ENCODE results near the gene TENM4. TPM values are rescaled to one million over a fixed set of nuclear protein-coding genes. Genes with fewer than 3 reads are reported as not detected.

TENM4 gene
- total RNA-seq, 1 experiment from 2014 or later, result 25.0 TPM

DNA sequence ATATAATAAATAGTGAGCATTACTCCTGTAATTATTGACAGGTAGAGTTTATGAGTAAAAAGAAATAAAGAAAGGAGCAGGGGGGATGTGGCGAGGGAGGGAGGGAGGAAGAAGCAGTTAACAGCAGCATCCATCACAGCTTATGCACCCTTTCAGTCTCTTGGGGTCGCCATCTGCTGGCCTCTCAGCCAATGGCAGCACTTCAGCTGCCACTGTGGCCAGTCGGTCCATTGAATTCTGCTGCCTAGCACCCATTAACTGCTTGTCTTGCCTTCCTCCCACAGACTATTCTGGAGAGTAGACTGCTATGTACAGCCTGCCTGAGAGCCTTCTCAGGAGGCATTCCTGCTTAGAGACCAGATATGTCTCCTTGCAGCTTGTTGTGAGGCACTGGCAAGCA, 388.3 kb downstream of the TENM4 start:
- ChIA-PET POLR2A (interaction anchor here (0.6 kb wide), 1 partner anchor 104 kb away, joined by 3 read pairs; no protein-coding TSS in a partner anchor), CTCF (interaction anchor here (0.6 to 3.5 kb wide), 21 partner anchors 9 to 558 kb away, joined by 3 to 23 read pairs (median 3); no protein-coding TSS in a partner anchor)
- Mint-ChIP-seq H3K4me1 (peaks cover 9% of the 10 kb centered on the region), H3K4me3 (no peak overlapping the region), H3K9me3 (no peaks in the 10 kb centered on the region), H3K36me3 (no peaks in the 10 kb centered on the region), H3K27me3 (ENCODE audit: low read depth) (no peaks in the 10 kb centered on the region), H3K27ac (no peak overlapping the region)
- ATAC-seq, result peak; percentile 94
- no peak for TF ChIP-seq ZNF396 (CRISPR knock-in tag; IDR thresholded peaks at IDR 0.05; ENCODE audit: borderline replicate concordance)
- no peak for TF ChIP-seq SMAD4 (CRISPR knock-in tag; IDR thresholded peaks at IDR 0.05)
- TF ChIP-seq, protein P1, sequence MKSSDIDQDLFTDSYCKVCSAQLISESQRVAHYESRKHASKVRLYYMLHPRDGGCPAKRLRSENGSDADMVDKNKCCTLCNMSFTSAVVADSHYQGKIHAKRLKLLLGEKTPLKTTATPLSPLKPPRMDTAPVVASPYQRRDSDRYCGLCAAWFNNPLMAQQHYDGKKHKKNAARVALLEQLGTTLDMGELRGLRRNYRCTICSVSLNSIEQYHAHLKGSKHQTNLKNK (CRISPR knock-in tag; IDR thresholded peaks at IDR 0.05), result no peak
- TF ChIP-seq ATF1 (CRISPR knock-in tag; IDR thresholded peaks at IDR 0.05), result no peak
- no peak for TF ChIP-seq IRF2 (CRISPR knock-in tag; IDR thresholded peaks at IDR 0.05; ENCODE audit: borderline replicate concordance, low read depth)
- no peak for TF ChIP-seq CBFB (CRISPR knock-in tag; IDR thresholded peaks at IDR 0.05; ENCODE audit: low read depth)
- TF ChIP-seq RELA (CRISPR knock-in tag; IDR thresholded peaks at IDR 0.05; ENCODE audit: borderline replicate concordance), result no peak
- TF ChIP-seq, protein P2, sequence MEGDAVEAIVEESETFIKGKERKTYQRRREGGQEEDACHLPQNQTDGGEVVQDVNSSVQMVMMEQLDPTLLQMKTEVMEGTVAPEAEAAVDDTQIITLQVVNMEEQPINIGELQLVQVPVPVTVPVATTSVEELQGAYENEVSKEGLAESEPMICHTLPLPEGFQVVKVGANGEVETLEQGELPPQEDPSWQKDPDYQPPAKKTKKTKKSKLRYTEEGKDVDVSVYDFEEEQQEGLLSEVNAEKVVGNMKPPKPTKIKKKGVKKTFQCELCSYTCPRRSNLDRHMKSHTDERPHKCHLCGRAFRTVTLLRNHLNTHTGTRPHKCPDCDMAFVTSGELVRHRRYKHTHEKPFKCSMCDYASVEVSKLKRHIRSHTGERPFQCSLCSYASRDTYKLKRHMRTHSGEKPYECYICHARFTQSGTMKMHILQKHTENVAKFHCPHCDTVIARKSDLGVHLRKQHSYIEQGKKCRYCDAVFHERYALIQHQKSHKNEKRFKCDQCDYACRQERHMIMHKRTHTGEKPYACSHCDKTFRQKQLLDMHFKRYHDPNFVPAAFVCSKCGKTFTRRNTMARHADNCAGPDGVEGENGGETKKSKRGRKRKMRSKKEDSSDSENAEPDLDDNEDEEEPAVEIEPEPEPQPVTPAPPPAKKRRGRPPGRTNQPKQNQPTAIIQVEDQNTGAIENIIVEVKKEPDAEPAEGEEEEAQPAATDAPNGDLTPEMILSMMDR (IDR thresholded peaks at IDR 0.05), result peak; percentile 30; the same call in 1 of the 2 replicates
- DNase-seq (ENCODE audit: low spot score), result peak; percentile 55

DNA sequence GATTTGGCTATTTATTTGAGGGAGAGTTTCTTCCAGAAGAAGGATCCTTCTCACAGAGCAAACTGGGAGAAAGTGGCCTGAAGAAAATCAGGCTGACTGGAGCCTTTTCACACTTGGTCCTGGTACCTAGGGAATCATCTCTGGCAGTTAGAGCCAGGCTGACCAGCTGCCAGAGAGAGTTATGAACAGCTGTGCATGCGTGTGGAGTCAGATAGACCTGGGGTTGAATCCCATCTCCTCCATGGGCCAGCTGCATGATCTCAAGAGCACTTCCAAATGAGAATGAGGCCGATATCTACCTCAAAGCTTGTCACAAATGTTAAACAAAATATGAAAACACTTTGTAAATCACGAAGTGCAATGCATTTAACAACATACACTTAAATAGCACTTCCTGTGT, 390.0 kb downstream of the TENM4 start:
- Mint-ChIP-seq H3K4me1 (peaks cover 9% of the 10 kb centered on the region), H3K9me3 (no peaks in the 10 kb centered on the region), H3K27me3 (ENCODE audit: low read depth) (no peaks in the 10 kb centered on the region), H3K4me3 (no peak overlapping the region), H3K27ac (no peak overlapping the region), H3K36me3 (no peaks in the 10 kb centered on the region)
- no peak for ATAC-seq
- DNase-seq (ENCODE audit: low spot score), result no peak
- ChIA-PET POLR2A (interaction anchor here (0.7 kb wide), 1 partner anchor 1685 kb away, joined by 3 read pairs; no protein-coding TSS in a partner anchor), CTCF (interaction anchor here (0.6 to 2.1 kb wide), 4 partner anchors 49 to 406 kb away, joined by 3 to 9 read pairs (median 4); no protein-coding TSS in a partner anchor)
- TF ChIP-seq ZNF423 (CRISPR knock-in tag; IDR thresholded peaks at IDR 0.05) (no peak), ZNF138 (CRISPR knock-in tag; conservative IDR thresholded peaks at IDR 0.05) (no peak), OVOL2 (CRISPR knock-in tag; IDR thresholded peaks at IDR 0.05; ENCODE audit: borderline replicate concordance) (no peak), ZNF263 (CRISPR knock-in tag; IDR thresholded peaks at IDR 0.05; ENCODE audit: low read depth) (no peak), NFE2L1 (CRISPR knock-in tag; IDR thresholded peaks at IDR 0.05) (no peak), MYBL2 (CRISPR knock-in tag; IDR thresholded peaks at IDR 0.05) (no peak), GRHL2 (CRISPR knock-in tag; IDR thresholded peaks at IDR 0.05; ENCODE audit: insufficient replicate concordance, severe bottlenecking) (no peak), HMGA2 (CRISPR knock-in tag; IDR thresholded peaks at IDR 0.05) (no peak), ZNF232 (CRISPR knock-in tag; IDR thresholded peaks at IDR 0.05) (no peak), ZNF317 (CRISPR knock-in tag; IDR thresholded peaks at IDR 0.05; ENCODE audit: borderline replicate concordance, low read depth) (no peak)
- TF ChIP-seq, protein P3, sequence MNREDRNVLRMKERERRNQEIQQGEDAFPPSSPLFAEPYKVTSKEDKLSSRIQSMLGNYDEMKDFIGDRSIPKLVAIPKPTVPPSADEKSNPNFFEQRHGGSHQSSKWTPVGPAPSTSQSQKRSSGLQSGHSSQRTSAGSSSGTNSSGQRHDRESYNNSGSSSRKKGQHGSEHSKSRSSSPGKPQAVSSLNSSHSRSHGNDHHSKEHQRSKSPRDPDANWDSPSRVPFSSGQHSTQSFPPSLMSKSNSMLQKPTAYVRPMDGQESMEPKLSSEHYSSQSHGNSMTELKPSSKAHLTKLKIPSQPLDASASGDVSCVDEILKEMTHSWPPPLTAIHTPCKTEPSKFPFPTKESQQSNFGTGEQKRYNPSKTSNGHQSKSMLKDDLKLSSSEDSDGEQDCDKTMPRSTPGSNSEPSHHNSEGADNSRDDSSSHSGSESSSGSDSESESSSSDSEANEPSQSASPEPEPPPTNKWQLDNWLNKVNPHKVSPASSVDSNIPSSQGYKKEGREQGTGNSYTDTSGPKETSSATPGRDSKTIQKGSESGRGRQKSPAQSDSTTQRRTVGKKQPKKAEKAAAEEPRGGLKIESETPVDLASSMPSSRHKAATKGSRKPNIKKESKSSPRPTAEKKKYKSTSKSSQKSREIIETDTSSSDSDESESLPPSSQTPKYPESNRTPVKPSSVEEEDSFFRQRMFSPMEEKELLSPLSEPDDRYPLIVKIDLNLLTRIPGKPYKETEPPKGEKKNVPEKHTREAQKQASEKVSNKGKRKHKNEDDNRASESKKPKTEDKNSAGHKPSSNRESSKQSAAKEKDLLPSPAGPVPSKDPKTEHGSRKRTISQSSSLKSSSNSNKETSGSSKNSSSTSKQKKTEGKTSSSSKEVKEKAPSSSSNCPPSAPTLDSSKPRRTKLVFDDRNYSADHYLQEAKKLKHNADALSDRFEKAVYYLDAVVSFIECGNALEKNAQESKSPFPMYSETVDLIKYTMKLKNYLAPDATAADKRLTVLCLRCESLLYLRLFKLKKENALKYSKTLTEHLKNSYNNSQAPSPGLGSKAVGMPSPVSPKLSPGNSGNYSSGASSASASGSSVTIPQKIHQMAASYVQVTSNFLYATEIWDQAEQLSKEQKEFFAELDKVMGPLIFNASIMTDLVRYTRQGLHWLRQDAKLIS (CRISPR knock-in tag; IDR thresholded peaks at IDR 0.05; ENCODE audit: borderline replicate concordance), result no peak
- TF ChIP-seq, protein P4, sequence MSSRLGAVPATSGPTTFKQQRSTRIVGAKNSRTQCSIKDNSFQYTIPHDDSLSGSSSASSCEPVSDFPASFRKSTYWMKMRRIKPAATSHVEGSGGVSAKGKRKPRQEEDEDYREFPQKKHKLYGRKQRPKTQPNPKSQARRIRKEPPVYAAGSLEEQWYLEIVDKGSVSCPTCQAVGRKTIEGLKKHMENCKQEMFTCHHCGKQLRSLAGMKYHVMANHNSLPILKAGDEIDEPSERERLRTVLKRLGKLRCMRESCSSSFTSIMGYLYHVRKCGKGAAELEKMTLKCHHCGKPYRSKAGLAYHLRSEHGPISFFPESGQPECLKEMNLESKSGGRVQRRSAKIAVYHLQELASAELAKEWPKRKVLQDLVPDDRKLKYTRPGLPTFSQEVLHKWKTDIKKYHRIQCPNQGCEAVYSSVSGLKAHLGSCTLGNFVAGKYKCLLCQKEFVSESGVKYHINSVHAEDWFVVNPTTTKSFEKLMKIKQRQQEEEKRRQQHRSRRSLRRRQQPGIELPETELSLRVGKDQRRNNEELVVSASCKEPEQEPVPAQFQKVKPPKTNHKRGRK (CRISPR knock-in tag; IDR thresholded peaks at IDR 0.05; ENCODE audit: borderline replicate concordance), result no peak
- TF ChIP-seq, protein P1 (CRISPR knock-in tag; IDR thresholded peaks at IDR 0.05), result no peak
- TF ChIP-seq, protein P5, sequence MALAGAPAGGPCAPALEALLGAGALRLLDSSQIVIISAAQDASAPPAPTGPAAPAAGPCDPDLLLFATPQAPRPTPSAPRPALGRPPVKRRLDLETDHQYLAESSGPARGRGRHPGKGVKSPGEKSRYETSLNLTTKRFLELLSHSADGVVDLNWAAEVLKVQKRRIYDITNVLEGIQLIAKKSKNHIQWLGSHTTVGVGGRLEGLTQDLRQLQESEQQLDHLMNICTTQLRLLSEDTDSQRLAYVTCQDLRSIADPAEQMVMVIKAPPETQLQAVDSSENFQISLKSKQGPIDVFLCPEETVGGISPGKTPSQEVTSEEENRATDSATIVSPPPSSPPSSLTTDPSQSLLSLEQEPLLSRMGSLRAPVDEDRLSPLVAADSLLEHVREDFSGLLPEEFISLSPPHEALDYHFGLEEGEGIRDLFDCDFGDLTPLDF (CRISPR knock-in tag; IDR thresholded peaks at IDR 0.05), result no peak
- TF ChIP-seq, protein P6, sequence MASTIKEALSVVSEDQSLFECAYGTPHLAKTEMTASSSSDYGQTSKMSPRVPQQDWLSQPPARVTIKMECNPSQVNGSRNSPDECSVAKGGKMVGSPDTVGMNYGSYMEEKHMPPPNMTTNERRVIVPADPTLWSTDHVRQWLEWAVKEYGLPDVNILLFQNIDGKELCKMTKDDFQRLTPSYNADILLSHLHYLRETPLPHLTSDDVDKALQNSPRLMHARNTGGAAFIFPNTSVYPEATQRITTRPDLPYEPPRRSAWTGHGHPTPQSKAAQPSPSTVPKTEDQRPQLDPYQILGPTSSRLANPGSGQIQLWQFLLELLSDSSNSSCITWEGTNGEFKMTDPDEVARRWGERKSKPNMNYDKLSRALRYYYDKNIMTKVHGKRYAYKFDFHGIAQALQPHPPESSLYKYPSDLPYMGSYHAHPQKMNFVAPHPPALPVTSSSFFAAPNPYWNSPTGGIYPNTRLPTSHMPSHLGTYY (CRISPR knock-in tag; IDR thresholded peaks at IDR 0.05), result no peak

Data from WTC11 (cell line).